ENCODE results near the gene GPX4.

Gene GPX4

DNA sequence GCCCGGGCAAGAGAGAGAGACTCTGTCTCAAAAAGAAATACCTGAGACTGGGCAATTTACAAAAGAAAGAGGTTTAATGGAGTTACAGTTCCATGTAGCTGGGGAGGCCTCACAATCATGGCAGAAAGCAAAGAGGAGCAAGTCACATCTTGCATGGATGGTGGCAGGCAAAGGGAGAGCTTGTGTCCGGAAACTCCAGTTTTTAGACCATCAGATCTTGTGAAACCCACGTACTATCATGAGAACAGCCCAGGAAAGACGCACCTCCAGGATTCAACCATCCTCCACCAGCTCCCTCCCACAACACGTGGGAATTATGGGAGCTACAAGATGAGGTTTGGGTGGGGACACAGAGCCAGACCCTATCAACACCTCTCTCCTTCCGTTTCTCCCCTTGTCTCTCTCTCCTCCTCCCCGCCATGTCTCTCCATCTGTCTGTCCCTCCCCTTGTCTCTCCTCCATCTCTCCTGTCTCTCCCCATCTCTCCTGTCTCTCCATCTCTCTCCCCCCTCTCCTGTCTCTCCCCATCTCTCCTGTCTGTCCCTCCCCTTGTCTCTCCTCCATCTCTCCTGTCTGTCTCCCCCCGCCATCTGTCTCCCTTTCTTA is 18.6 kb upstream of the GPX4 start:
- H3K9ac ChIP-seq: no peak overlapping the region
- no peaks in the 10 kb centered on the region for H3K27me3 ChIP-seq (ENCODE audit: control insufficient read depth, insufficient read depth, low read length)
- H3K36me3 ChIP-seq (ENCODE audit: control insufficient read depth, insufficient read depth, low read length): no peaks in the 10 kb centered on the region
- no peak overlapping the region for H3K4me2 ChIP-seq (ENCODE audit: low read length)
- no peaks in the 10 kb centered on the region for H3K79me2 ChIP-seq
- no peak overlapping the region for H3K27ac ChIP-seq
- H3K4me1 ChIP-seq: no peaks in the 10 kb centered on the region
- H2AFZ ChIP-seq: no peak overlapping the region
- no peaks in the 10 kb centered on the region for H3K9me3 ChIP-seq (ENCODE audit: control insufficient read depth, low read length)
- TF ChIP-seq, protein P1, sequence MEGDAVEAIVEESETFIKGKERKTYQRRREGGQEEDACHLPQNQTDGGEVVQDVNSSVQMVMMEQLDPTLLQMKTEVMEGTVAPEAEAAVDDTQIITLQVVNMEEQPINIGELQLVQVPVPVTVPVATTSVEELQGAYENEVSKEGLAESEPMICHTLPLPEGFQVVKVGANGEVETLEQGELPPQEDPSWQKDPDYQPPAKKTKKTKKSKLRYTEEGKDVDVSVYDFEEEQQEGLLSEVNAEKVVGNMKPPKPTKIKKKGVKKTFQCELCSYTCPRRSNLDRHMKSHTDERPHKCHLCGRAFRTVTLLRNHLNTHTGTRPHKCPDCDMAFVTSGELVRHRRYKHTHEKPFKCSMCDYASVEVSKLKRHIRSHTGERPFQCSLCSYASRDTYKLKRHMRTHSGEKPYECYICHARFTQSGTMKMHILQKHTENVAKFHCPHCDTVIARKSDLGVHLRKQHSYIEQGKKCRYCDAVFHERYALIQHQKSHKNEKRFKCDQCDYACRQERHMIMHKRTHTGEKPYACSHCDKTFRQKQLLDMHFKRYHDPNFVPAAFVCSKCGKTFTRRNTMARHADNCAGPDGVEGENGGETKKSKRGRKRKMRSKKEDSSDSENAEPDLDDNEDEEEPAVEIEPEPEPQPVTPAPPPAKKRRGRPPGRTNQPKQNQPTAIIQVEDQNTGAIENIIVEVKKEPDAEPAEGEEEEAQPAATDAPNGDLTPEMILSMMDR (IDR thresholded peaks at IDR 0.05): no peak
- H3K4me3 ChIP-seq (ENCODE audit: low read depth, low read length): no peak overlapping the region

DNA sequence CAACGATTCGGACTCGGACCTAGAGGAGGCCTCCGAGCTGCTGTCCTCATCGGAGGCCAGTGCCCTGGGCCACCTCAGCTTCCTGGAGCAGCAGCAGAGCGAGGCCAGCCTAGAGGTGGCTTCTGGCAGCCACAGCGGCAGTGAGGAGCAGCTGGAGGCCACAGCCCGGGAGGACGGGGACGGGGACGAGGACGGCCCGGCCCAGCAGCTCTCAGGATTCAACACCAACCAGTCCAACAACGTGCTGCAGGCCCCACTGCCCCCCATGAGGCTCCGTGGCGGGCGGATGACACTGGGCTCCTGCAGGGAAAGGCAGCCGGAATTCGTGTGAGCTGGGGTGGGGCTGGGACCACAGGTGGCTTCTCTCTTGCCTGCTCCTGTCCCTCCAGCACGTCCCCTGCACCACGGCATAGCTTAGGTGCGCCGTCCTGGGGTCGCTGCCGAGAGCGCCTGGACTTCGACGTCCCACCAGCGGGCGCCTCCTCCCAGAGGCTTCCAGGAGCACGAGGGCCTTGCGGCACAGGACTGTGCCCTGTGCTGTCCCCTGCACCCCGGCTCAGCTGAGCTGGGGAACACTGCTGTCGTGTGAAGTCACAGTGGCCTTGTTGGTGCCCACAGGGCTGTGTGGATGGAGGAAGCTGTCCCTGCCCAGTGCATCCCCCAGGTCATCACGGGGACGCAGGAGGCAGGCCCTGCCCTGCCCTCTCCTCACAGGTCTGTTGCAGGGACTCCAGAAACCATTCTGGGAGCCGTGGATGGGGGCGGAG is 17.9 kb upstream of the GPX4 start:
- no peaks in the 10 kb centered on the region for H3K27me3 ChIP-seq (ENCODE audit: control insufficient read depth, insufficient read depth, low read length)
- H3K36me3 ChIP-seq (ENCODE audit: control insufficient read depth, insufficient read depth, low read length): no peaks in the 10 kb centered on the region
- TF ChIP-seq, protein P1 (IDR thresholded peaks at IDR 0.05): no peak
- H3K4me3 ChIP-seq (ENCODE audit: low read depth, low read length): no peak overlapping the region
- H3K9ac ChIP-seq: no peak overlapping the region
- H3K27ac ChIP-seq: no peak overlapping the region
- no peak overlapping the region for H2AFZ ChIP-seq
- H3K4me2 ChIP-seq (ENCODE audit: low read length): no peak overlapping the region
- H3K79me2 ChIP-seq: no peaks in the 10 kb centered on the region
- no peaks in the 10 kb centered on the region for H3K4me1 ChIP-seq
- no peaks in the 10 kb centered on the region for H3K9me3 ChIP-seq (ENCODE audit: control insufficient read depth, low read length)

DNA sequence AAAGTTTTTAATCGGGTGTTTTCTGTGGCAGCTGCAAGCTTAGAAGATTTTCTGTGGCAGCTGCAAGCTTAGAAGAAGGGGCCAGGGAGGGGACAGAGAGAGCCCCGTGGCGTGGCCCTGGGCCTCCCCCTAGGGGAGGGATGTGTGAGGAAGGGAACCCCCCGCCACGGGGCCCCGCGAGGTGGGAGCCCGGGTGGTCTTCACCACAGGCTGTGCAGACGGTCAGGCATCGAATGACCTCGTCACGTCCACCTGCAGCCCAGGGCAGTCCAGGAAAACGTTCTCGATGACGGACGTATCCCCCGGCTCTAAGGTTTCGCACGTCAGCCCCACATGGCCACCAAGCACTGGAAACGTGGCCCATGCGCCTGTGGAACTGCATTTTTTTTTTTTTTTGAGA is 17.2 kb upstream of the GPX4 start:
- Histone ChIP-seq H3K9me3 (ENCODE audit: control insufficient read depth, low read length) (no peaks in the 10 kb centered on the region), H3K79me2 (no peaks in the 10 kb centered on the region), H3K27ac (no peak overlapping the region), H3K4me2 (ENCODE audit: low read length) (no peak overlapping the region), H3K4me1 (no peaks in the 10 kb centered on the region), H3K27me3 (ENCODE audit: control insufficient read depth, insufficient read depth, low read length) (no peaks in the 10 kb centered on the region), H2AFZ (no peak overlapping the region), H3K9ac (no peak overlapping the region), H3K4me3 (ENCODE audit: low read depth, low read length) (no peak overlapping the region), H3K36me3 (ENCODE audit: control insufficient read depth, insufficient read depth, low read length) (no peaks in the 10 kb centered on the region)
- TF ChIP-seq, protein P1 (IDR thresholded peaks at IDR 0.05): no peak

DNA sequence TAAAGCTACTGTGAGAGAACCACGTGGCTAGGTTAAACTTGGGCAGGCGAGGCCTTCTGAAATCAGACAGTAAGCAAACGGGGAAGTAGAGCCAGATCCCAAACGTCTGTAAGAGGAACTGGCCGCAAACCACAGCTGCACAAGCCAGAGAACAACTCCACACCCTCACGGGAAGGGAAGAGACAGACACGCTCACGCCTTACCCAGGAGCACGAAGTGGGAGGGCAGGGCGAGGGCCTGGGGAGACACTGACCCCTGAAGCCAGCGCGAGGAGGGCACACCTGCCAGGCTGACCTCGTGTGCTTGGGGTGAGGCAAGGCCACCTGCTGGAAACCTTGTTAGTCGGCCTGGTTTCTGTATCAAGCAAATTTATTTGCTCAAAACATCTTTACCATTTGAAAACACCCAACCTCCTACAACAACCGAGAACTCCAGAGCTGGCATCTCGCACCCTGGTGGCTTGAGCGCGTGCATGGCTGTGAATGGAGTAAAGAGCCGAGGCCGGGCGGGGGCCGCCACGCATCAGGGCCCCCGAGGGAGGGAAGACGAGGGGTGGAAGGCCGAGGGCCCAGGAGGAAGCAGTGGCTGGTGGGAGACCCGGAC is 15.9 kb upstream of the GPX4 start:
- Histone ChIP-seq H3K79me2 (peaks cover under 1% of the 10 kb centered on the region), H3K9me3 (ENCODE audit: control insufficient read depth, low read length) (no peaks in the 10 kb centered on the region), H3K4me1 (no peaks in the 10 kb centered on the region), H3K4me3 (ENCODE audit: low read depth, low read length) (no peak overlapping the region), H3K4me2 (ENCODE audit: low read length) (no peak overlapping the region), H3K27me3 (ENCODE audit: control insufficient read depth, insufficient read depth, low read length) (no peaks in the 10 kb centered on the region), H3K27ac (no peak overlapping the region), H3K36me3 (ENCODE audit: control insufficient read depth, insufficient read depth, low read length) (no peaks in the 10 kb centered on the region), H3K9ac (no peak overlapping the region), H2AFZ (no peak overlapping the region)
- TF ChIP-seq, protein P1 (IDR thresholded peaks at IDR 0.05): no peak
